ENCODE measurements around the gene NDUFB7.
A peak's percentile ranks its signal among the peaks of the same experiment; 100 is the strongest.
"Not testable (repeated sequence)": the region's sequence is repeated elsewhere in the genome, so short reads cannot be mapped to it uniquely, and the experiment has no call there.

Gene NDUFB7

DNA sequence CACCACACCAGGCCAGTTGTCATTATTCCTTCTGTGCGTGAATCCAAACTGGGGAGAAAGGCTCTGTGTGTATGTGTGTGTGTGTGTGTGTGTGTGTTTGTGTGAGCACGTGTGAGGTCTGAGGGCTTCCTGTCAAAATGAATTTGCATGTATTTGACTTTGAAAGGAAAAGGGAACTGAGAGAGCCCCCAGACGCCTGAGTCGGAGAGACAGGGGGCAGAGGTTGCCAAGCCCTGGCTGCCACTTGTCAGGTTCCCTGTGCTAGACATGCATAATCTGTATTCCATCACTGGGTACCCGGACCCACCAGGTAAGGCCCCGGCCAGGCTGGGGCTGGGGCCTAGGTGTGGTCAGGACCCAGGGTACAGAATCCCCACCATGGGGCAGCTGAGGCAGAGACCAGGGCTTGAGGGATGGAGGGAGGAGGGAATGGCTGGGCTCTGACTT, 11.1 kb upstream of the NDUFB7 start, which contains the start of gene CLEC17A:
CLEC17A (plus strand) TSS at position 191 of the 447 bp plus-strand sequence; CDS start at position 268, 77 bp downstream.
- Mint-ChIP-seq H3K27ac (peak within 1 kb of the TSS in 1 of 2 donors; percentile 91), H3K4me3 (peak within 1 kb of the TSS in 1 of 2 donors; percentile 0), H3K9me3 (no peaks in the 10 kb centered on the region), H3K4me1 (peaks cover 9% of the 10 kb centered on the region), H3K27me3 (peaks cover 20% of the 10 kb centered on the region)
- DNase-seq (no peak), ATAC-seq (no peak)

DNA sequence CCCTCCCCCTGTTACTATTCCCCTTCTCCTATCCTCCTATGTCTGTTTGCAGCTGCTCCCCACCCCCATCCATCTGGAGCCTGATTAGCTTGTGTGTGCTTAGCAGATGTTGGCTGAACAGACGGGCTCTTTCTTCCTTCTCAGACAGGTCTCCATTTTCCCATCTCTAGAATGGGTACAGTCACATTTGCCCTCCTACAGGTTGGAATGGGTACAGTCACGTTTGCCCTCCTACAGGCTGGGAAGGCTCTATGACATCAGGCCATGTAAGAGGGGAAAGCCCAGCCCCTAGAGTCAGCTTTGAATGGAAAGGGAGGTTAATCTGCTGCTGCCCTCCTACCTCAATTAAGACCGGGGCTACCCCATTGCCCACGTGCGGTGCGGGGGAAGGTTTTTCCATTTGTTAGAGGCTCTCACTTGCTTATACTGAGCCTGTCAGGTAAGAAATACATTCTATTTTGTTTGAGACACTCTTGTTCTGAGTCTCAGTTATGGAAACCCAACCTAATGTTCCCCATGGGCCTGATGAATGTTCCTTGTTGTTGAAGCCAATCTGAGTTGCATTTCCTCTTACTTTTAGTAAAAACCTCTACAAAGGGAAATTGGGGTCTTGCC, 8.9 kb upstream of the NDUFB7 start:
- DNase-seq (peak in 1 of 2 donors; percentile 59), ATAC-seq (peak; percentile 12)
- H3K4me3 Mint-ChIP-seq, result no peak overlapping the region
- H3K4me1 Mint-ChIP-seq, result peaks cover 13% of the 10 kb centered on the region
- H3K27me3 Mint-ChIP-seq, result peaks cover 10% of the 10 kb centered on the region
- no peaks in the 10 kb centered on the region for H3K9me3 Mint-ChIP-seq
- peak overlapping the region; percentile 3 to 59 for H3K27ac Mint-ChIP-seq

DNA sequence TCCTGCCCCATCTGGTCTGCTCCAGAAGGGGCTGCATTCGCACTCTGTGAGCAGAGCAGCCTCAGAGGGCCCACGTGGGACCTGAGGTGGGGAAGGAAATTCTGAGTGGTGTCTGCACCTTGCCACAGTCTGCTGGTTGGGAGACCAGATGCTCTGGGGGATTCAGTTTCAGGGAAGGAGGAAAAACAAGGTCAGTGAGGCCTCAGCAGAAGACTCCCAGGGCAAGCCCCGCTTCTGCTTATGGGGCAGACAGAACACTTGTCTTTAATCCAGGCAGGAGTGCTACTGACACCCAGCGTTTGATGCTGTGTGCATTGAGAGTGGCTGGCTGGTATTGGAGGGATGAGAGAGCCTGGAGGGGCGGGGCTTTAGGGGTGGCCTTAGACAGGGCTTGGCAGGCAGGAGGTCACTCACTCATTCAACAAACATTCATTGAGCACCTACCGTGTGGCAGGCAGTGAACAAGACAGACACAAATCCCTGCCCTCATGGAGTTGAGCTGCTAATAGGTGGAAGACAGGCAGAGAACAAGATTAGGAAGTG, 6.1 kb upstream of the NDUFB7 start:
- Mint-ChIP-seq H3K27ac (peak overlapping the region in 1 of 2 donors; percentile 79), H3K9me3 (no peaks in the 10 kb centered on the region), H3K4me1 (peaks cover 21% of the 10 kb centered on the region), H3K27me3 (no peaks in the 10 kb centered on the region), H3K4me3 (peak overlapping the region in 1 of 2 donors; percentile 2)
- peak; percentile 21 for ATAC-seq
- DNase-seq, result no peak

DNA sequence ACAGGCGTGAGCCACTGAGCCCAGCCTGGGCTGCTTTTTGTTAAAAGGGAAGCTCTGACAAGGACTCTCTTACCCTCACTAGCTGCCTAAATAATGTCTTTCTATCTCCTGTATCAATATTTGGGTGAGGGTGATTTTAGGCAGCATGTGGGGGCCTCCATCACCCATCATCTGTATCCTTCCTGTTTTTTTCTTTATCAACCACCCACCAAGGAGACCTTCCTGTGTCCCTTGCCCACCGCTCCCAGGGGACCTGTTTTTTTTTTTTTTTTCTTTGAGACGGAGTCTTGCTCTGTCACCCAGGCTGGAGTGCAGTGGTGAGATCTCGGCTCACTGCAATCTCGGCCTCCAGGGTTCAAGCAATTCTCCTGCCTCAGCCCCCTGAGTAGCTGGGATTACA, 5.4 kb upstream of the NDUFB7 start:
- Mint-ChIP-seq H3K27ac (no peak overlapping the region), H3K4me3 (no peak overlapping the region), H3K9me3 (no peaks in the 10 kb centered on the region), H3K4me1 (peaks cover 21% of the 10 kb centered on the region), H3K27me3 (no peaks in the 10 kb centered on the region)
- DNase-seq (no peak), ATAC-seq (no peak)

DNA sequence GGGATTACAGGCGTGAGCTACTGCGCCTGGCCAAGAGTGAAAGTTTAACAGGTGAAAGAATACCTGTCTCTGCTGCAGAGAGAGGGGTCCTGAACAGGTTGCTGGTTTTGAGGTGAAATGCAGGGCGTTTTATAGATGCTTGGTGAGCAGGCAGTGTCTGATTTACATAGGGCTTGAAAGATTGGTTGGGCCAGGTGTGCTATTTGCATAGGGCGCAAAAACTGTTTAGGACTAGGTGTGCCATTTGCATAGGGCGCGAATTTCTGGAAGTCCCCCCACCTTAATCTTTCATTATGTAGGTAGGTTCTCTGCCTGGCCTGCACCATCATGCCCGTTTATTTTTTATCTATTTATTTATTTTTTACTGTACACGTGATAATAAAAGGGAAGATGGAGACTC, 4.5 kb upstream of the NDUFB7 start:
- Mint-ChIP-seq H3K27me3 (no peaks in the 10 kb centered on the region), H3K4me3 (no peak overlapping the region), H3K27ac (no peak overlapping the region), H3K9me3 (no peaks in the 10 kb centered on the region), H3K4me1 (peaks cover 26% of the 10 kb centered on the region)
- DNase-seq (no peak), ATAC-seq (no peak)

- no peak for ATAC-seq
- Mint-ChIP-seq H3K4me1 (peaks cover 29% of the 10 kb centered on the region), H3K27ac (no peak overlapping the region), H3K4me3 (no peak overlapping the region), H3K9me3 (no peaks in the 10 kb centered on the region), H3K27me3 (no peaks in the 10 kb centered on the region)
- DNase-seq, result no peak
These were observed 3.6 kb upstream of the NDUFB7 start for GRCh38 chr19:14575428-14575980.

- ATAC-seq (no peak), DNase-seq (no peak)
- no peaks in the 10 kb centered on the region for H3K27me3 Mint-ChIP-seq
- peak overlapping the region; percentile 98 to 99 for H3K4me3 Mint-ChIP-seq
- peaks cover 65% of the 10 kb centered on the region for H3K4me1 Mint-ChIP-seq
- peak overlapping the region in 1 of 2 donors; percentile 64 for H3K27ac Mint-ChIP-seq
- H3K9me3 Mint-ChIP-seq, result no peaks in the 10 kb centered on the region
These were observed 870 bp downstream of the NDUFB7 start for GRCh38 chr19:14570864-14571527.

DNA sequence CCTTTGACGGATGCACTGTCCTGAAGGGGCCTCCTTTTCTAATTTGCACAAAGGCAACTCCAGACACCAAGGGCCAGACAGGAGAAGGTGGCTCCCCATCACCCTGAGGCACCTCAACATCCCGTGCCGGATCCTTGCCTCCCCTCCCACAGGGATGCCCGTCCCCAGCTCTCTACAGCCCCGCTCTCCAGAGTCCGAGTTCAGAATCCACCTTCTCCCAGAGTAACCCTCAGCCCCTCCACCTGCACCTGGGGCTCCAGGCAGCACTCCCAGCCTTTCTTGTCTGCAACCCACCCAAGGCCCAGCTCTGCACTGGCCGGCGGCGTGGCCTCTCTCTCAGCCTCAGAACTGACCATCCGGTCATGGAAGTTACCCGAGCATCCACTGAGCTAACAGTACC, 4.8 kb downstream of the NDUFB7 start:
- Mint-ChIP-seq H3K4me1 (peaks cover 85% of the 10 kb centered on the region), H3K4me3 (no peak overlapping the region), H3K9me3 (no peaks in the 10 kb centered on the region), H3K27me3 (no peaks in the 10 kb centered on the region), H3K27ac (no peak overlapping the region)
- ATAC-seq (no peak), DNase-seq (no peak)

DNA sequence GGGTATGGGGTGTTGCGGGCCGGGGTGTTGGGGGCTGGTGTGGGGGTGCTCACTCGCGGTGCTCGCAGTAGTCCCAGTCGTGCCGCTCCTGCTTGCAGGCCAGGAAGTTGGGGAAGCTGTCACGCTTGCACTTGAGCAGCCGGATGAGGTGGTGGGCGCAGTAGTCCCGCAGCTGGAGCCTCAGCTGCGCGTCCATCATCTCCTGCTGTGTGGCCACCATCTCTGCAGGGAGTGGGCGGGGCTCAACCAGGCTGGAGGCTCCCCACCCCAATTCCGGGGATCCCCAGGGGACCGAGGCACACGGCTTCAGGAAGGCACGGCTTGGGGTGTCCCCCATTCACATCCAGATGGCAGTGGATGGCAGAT, 5.2 kb downstream of the NDUFB7 start:
- ATAC-seq (no peak), DNase-seq (no peak)
- Mint-ChIP-seq H3K27me3 (no peaks in the 10 kb centered on the region), H3K4me3 (no peak overlapping the region), H3K4me1 (peaks cover 88% of the 10 kb centered on the region), H3K9me3 (no peaks in the 10 kb centered on the region), H3K27ac (no peak overlapping the region)

- ATAC-seq, result no peak
- Mint-ChIP-seq H3K4me3 (no peak overlapping the region), H3K27me3 (no peaks in the 10 kb centered on the region), H3K27ac (no peak overlapping the region), H3K4me1 (peaks cover 88% of the 10 kb centered on the region), H3K9me3 (no peaks in the 10 kb centered on the region)
- DNase-seq, result no peak
These were observed 5.8 kb downstream of the NDUFB7 start for GRCh38 chr19:14565765-14566711.

- no peak overlapping the region for H3K4me3 Mint-ChIP-seq
- ATAC-seq (no peak), DNase-seq (no peak)
- no peaks in the 10 kb centered on the region for H3K9me3 Mint-ChIP-seq
- no peaks in the 10 kb centered on the region for H3K27me3 Mint-ChIP-seq
- H3K27ac Mint-ChIP-seq, result no peak overlapping the region
- H3K4me1 Mint-ChIP-seq, result peaks cover 86% of the 10 kb centered on the region
These were observed 6.6 kb downstream of the NDUFB7 start for GRCh38 chr19:14565298-14565679.

GRCh38 chr19:14564652-14565297, 7.1 kb downstream of the NDUFB7 start:
- H3K9me3 Mint-ChIP-seq, DNase-seq, H3K27ac Mint-ChIP-seq, H3K27me3 Mint-ChIP-seq, H3K4me3 Mint-ChIP-seq: not testable (repeated sequence)
- peak; percentile 7 for ATAC-seq
- peaks cover 85% of the 10 kb centered on the region for H3K4me1 Mint-ChIP-seq

DNA sequence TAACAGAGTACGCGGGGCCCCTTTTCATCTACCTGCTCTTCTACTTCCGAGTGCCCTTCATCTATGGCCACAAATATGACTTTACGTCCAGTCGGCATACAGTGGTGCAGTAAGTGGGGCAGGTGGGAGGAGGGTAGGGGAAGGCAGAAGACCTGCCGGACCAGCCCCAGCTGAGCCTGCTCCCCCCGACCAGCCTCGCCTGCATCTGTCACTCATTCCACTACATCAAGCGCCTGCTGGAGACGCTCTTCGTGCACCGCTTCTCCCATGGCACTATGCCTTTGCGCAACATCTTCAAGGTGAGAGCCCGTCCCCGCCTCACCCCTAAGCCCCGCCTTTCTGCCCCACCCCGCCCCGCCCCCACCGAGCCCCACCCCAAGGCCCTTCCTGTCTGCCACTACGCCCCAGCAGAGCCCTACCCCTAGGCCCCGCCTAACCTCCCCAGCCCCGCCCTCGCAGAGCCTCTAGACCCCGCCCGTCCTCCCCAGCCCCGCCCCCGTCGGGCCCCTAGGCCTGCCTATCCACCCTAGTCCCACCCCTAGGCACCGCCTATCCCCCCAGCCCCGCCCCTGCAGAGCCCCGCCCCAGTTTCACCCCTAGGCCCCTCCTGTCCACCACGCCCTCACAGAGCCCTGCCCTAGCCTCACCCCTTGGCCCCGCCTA, 7.7 kb downstream of the NDUFB7 start:
- peak; percentile 36 to 37 for DNase-seq
- peaks cover 78% of the 10 kb centered on the region for H3K4me1 Mint-ChIP-seq
- no peak overlapping the region for H3K27ac Mint-ChIP-seq
- no peaks in the 10 kb centered on the region for H3K9me3 Mint-ChIP-seq
- H3K27me3 Mint-ChIP-seq, result no peaks in the 10 kb centered on the region
- no peak overlapping the region for H3K4me3 Mint-ChIP-seq
- ATAC-seq, result peak; percentile 59

GRCh38 chr19:14563590-14563926, 8.3 kb downstream of the NDUFB7 start:
- H3K4me3 Mint-ChIP-seq, result no peak overlapping the region
- no peak for DNase-seq
- H3K27ac Mint-ChIP-seq, result no peak overlapping the region
- ATAC-seq, result no peak
- H3K27me3 Mint-ChIP-seq, result no peaks in the 10 kb centered on the region
- H3K4me1 Mint-ChIP-seq, result peaks cover 78% of the 10 kb centered on the region
- H3K9me3 Mint-ChIP-seq, result no peaks in the 10 kb centered on the region
